Breast epithelium (tissue), 3 donors: Measurements from ENCODE around the gene TSPAN11.

Source experiments
- POLR2A ChIP-seq: fragments of 450-650 bp; IDR thresholded peaks from one replicate; pipeline ENCODE4 v1.6.1; 2016; ENCODE audit warnings: antibody characterized with exemption, mild to moderate bottlenecking, moderate library complexity
- POLR2AphosphoS5 ChIP-seq, 3 donors: sonication (generic); formaldehyde crosslinking; IDR thresholded peaks; one replicate each; pipeline ENCODE4 v1.6.1; 2017; ENCODE audit warnings: antibody characterized with exemption in 3 of 3
- TF ChIP-seq, protein P1 (sequence below), 3 donors: fragments of 450-650 bp; IDR thresholded peaks; one replicate each; pipeline ENCODE4 v1.5.1; 2016 to 2017; ENCODE audit warnings: antibody characterized with exemption in 3 of 3, mild to moderate bottlenecking in 3 of 3, moderate library complexity in 3 of 3

DNA sequence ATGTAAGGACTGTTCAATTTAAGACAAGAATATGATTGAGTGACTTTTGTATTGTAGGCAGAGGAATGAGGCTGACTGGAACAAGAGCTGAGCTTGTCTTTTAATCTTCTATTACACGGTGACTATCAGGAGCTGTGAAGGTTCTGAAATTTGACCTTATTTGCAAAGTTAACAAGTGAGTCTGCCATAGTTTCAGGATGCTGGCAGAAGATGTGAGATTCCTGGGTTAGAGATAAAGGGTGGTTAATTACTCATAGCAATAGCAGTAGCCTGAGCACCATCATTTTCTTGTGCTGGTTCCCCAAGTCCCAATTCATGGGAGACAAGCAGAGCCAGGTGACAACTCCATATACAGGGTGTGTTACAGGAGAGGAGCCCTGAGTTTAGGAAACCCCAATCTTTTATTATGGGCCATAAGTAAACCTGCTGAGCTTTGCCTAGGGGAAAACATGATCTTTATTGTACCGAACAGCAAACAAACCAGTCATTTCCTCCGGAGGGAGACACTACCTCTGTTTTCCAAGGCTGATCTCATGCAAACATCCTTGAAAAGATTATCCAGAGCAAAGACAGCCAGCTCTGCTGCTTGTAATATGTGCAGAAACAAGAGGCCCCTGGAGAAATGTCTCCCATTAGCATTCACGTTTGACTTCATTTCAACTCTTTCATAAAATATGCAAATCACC lies 95.4 kb downstream of the TSPAN11 start:
- TF ChIP-seq, protein P1, sequence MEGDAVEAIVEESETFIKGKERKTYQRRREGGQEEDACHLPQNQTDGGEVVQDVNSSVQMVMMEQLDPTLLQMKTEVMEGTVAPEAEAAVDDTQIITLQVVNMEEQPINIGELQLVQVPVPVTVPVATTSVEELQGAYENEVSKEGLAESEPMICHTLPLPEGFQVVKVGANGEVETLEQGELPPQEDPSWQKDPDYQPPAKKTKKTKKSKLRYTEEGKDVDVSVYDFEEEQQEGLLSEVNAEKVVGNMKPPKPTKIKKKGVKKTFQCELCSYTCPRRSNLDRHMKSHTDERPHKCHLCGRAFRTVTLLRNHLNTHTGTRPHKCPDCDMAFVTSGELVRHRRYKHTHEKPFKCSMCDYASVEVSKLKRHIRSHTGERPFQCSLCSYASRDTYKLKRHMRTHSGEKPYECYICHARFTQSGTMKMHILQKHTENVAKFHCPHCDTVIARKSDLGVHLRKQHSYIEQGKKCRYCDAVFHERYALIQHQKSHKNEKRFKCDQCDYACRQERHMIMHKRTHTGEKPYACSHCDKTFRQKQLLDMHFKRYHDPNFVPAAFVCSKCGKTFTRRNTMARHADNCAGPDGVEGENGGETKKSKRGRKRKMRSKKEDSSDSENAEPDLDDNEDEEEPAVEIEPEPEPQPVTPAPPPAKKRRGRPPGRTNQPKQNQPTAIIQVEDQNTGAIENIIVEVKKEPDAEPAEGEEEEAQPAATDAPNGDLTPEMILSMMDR (IDR thresholded peaks at IDR 0.05) = no peak
- TF ChIP-seq POLR2AphosphoS5 (IDR thresholded peaks at IDR 0.05) (no peak), POLR2A (no peak)
